Caki2 (cell line): ENCODE measurements around the gene TLE4. TPM values are rescaled to one million over a fixed set of nuclear protein-coding genes. Genes with fewer than 3 reads are reported as not detected.

ENCODE experiments used
- DNase-seq: peaks from one replicate; pipeline ENCODE4 v3.0.0-alpha.2; 2015; ENCODE audit warnings: low read depth
- in situ Hi-C: cut with HindIII; loops from 2 replicates; pipeline ENCODE4 v1.10.0; 2016; ENCODE audit warnings: low sequenced_read_pairs, low pct_unique_long_range_greater_than_20kb, mixed read lengths
- total RNA-seq: library from RNA; depleted of rRNA; stranded (reverse); fragments of >200 nt; shearing (Covaris generic); gene quantifications from 2 replicates; pipeline ENCODE4 v1.2.3, GENCODE V29; 2014; ENCODE audit warnings: low replicate concordance

The TLE4 gene
- total RNA-seq, 1 experiment from 2014 or later = 25.5 TPM

DNA sequence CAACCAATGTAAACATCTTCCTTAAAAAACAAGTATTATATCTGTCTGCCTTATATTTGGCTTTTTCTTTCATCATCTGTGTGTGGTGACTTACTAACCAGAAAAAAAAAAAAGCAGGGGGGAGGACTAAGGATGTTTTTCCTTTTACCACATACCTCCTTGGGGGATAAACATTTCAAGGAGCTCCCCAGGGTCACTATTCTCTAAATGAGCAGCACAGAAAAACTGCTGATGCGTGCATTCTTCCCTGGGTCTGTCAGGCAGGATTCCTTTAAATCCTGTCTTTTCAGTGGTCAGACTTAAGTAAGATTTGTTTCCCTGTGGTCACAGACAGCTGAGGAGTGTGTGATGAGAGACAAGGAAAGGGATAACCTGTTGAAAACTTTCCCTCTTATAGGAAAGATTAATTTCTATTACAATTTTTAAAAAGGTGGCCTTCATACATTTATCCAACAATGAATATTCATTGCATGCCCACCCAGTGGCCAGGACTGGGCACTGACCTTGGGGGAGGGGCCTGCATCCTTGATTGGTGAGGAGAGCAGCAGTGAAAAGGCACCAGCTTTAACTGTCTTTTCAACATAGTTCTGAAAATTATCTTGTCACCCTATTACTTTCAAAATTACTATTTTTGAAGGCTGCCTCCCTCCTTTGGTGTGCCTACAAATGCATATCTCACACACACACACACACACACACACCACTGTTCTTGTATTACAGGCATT lies 123.1 kb downstream of the TLE4 start:
- DNase-seq = no peak

GRCh38 chr9:79695531-79696175 lies 123.9 kb downstream of the TLE4 start:
- no peak for DNase-seq
- in situ Hi-C loops = no loop called here

More for the DNA sequence above, 123.1 kb downstream of the TLE4 start:
- in situ Hi-C loops = no loop called here

DNA sequence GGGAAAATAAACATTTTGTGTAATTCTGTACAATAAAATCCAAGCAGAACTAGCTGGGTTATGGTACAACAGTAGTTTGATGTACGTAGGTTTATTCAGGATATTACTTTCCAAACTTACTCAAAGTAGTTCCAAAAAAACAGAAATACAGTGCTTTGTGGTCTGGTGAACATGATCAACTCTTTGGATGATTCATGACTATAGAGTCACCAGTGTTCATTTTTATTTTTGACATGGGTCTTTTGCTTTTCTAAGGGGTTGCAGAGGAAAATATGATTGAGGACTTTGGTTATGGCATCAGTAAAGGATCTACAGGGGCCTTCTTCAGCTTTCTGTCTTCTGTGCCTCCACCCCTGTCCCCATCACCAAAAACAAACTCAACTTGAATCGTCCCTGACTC lies 127.2 kb downstream of the TLE4 start:
- no peak for DNase-seq
- in situ Hi-C loops = no loop called here

DNA sequence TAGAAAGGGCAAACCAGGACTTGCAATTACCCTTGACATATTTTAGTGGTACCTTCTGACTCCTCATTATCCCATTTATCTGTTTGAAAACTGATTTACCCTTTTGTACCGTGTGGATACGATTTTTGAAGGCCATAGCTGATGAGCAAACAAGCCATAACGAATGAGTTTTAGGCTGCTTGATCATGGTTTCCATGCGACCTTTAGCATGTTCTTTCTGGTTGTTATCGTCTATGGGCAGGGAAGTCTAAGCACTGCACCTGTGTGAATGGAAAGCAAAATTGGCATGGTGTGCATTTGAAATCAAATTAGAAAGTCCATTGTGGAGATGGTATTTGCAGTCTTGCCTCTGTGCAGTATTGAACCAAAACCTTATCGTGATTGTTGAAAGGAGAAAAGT lies 127.7 kb downstream of the TLE4 start:
- no peak for DNase-seq
- in situ Hi-C loops = no loop called here

DNA sequence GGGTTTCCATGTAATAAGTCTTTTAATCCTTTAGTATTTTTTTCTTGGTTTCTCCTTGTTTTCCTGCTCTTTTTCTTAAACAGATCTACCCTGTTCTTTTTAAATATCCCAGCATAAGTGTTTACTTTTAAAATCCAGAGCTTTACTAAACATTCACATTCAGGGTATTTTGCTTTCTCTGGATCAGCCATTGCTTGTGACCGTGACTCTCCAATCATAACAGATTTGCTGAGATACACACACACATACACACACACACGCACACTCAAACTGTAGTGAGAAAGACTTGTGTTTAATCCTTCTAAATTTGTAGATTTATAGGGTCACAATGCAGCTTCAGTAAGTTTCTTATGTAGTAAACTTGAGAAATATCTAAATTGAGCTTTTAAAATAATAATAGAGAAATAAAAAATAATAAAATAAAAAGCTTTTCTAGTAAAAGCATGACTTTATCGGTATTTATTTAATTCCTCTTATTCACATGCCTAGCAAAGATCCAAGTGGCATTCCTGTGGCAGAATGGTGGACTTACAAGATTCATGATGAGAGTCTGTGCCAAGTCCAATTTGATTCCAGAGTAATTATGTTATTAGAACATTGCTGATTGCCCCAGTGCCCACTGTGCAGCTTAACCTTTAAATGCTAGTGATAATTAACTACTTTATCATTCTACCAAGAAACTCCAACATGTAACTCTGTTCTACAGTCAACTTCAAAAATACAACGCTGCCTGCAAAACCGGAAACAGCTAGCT lies 129.0 kb downstream of the TLE4 start:
- in situ Hi-C loops = no loop called here
- DNase-seq = no peak

DNA sequence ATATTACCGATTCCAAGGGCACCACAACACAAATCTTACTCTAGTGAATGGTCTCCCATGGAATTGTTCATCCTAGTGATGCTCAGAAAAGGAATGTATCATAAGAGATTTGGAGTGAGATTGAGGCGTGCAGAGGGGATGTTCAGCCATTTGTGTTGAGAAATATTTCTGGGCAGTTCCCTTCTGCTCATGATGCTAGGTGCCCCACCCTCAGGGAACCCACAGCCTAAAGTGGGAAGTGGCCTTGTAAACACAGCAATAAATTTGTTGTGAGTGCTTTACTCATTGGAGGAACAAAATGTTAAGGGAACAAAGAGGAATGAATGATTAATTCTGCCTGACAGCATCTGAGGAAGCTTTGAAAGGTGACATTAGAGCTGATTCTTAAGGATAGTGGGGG lies 129.9 kb downstream of the TLE4 start:
- in situ Hi-C loops = no loop called here
- DNase-seq = no peak

- in situ Hi-C loops = no loop called here
- no peak for DNase-seq
Measured at GRCh38 chr9:79705704-79706103, 133.9 kb downstream of the TLE4 start.

- no peak for DNase-seq
- in situ Hi-C loops = no loop called here
Measured at GRCh38 chr9:79706512-79706911, 134.7 kb downstream of the TLE4 start.

DNA sequence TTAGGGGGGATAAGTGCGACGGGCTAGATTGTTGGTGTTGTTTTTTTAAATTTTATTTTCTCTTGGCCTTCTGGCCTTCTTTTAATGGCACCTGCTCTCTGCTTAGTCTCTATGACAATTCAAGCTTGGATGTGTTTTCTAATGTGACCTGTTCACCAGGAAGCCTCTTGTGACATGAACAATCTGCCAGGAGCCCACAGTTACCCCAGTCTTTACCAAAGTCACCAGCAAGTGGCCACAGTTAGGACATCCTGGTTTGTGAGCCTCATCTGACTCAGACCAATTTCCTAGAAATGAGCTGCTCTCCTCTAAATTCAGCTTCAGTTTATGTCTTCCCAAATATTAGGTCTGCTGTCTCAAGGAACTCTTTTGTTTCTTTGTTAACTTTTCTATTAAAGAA lies 135.8 kb downstream of the TLE4 start:
- DNase-seq = no peak
- in situ Hi-C loops = no loop called here

DNA sequence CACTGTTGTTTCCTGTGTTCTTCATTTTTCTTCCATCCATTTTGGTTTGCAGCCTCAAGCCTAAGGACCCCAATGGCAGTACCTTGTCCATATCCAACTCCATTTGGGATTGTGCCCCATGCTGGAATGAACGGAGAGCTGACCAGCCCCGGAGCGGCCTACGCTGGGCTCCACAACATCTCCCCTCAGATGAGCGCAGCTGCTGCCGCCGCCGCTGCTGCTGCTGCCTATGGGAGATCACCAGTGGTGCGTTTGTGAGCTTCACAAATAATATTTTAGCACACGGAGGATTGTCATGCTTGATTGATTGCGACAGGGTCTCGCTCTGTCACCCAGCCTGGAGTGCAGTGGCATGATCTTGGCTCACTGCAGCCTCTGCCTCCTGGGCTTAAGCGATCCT lies 136.8 kb downstream of the TLE4 start:
- in situ Hi-C loops = no loop called here
- DNase-seq = no peak

- no peak for DNase-seq
- in situ Hi-C loops = no loop called here
Measured at GRCh38 chr9:79709743-79710674, 138.2 kb downstream of the TLE4 start.

- DNase-seq = no peak
- in situ Hi-C loops = no loop called here
Measured at GRCh38 chr9:79711874-79712273, 140.1 kb downstream of the TLE4 start.

GRCh38 chr9:79719021-79719420 lies 147.3 kb downstream of the TLE4 start:
- no peak for DNase-seq
- in situ Hi-C loops = no loop called here

DNA sequence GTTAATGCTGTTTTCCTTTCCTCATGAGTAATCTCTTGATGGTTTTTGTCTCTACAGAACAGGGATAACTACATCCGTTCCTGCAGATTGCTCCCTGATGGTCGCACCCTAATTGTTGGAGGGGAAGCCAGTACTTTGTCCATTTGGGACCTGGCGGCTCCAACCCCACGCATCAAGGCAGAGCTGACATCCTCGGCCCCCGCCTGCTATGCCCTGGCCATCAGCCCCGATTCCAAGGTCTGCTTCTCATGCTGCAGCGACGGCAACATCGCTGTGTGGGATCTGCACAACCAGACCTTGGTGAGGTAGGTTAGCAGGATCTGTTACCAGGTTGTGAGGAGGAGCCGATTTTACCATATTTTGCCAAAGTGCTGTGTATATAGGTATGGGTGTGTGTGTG lies 148.2 kb downstream of the TLE4 start:
- in situ Hi-C loops = no loop called here
- no peak for DNase-seq

DNA sequence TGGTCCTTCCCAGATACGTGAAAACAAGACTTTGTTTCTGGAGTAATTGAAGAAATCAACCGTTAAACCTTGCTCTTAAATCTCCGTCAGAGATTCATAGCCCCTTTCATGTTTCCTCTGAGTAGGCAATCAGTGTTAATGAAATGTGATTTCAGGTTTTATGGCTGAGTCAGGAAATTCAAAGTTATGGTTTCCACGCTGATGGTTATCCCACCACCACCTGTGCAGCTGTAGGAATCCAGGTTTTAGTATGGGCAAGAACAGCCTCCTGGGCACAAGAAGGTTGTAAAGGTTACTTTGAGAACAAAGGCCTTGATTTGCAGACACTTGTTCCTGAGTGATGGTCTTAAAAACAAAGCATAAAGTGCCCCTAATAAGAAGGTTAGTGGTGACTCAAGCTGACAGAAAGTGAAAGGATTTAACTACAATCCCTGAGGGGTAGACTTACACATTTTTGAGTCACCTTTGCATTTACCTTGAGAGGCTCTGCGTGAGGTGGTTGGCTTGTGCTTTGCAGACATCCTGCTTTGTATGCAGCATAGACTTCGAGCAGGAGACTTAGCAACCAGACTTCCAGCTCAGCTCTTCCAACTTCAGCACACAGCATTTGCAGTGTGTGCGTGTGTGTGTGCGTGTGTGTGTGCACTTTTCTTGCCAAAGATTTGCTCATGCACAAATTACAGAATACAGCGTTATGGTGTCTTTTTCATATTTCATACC lies 159.6 kb downstream of the TLE4 start:
- in situ Hi-C loops = no loop called here
- no peak for DNase-seq

GRCh38 chr9:79735023-79735779 lies 163.4 kb downstream of the TLE4 start:
- no peak for DNase-seq

DNA sequence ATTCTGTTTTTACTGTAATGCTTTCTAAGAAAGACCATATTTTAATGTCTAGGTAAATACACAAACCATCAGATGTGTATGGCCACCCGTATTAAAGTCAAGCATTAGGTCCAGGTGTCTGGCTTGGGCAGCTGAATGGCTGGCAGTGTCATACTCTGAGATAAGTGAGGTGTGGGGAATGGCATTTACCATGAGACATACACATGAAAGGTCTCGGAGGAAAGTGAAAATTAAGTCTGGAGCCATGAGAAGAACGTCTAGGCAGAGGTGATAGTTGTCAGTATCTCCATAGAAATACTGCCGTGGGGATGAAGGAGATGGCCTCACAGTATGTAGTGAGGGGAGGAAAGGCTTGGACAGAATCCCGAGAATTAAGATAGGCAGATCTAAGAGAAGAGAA lies 164.3 kb downstream of the TLE4 start:
- no peak for DNase-seq
- in situ Hi-C loops = no loop called here

More at GRCh38 chr9:79735023-79735779, 163.4 kb downstream of the TLE4 start:
- in situ Hi-C loops = no loop called here
